Stimulated activated CD8-positive, alpha-beta memory T cell treated with anti-CD3 and anti-CD28 coated beads, Interleukin-15, amount 100 ng/mL, for 1 hour (primary cell): ENCODE data around the gene CPT1A.
"Not testable (repeated sequence)": the region's sequence is repeated elsewhere in the genome, so short reads cannot be mapped to it uniquely, and the experiment has no call there.

Source experiments
- DNase-seq: peaks from one replicate; pipeline ENCODE4 v3.0.0-alpha.2; 2020; ENCODE audit warnings: low read depth

CPT1A gene

DNA sequence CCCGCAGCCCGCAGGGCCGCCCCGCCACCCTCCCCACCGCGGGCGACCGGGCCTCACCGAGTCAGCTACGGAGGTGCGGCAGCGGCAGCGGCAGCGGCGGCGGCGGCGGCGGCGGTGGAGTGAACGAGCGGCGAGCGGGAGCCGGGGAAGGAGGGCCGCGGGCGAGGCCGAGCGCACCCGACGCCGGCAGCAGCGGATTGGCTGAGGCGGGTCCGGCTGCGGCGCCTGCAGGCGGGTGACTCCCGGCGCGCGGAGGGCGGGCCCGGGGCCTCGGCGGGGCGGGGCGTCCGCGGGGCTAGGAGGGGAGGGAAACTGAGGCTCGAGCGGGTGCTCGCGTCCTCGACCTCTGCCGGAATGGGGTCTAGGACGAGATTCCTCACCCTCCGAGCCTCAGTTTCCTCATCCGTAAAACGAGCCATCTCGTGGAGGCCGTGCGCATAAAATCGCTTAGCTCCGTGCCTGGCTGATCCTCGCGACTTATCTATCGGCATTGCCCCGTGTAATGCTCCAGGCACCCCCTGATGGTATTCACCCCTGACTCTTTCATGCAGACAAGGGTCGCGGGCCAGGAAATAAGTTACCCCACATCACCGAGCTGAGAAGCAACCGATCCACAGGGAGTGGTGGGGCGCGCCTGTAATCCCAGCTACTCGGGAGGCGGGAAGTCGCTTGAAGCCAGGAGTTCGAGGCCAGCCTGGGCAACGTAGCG, at the start of gene CPT1A:
Gene CPT1A, minus strand, starts transcription at position 199 of the 709 bp plus-strand sequence. CDS start 26,442 bp downstream, outside the sequence.
- DNase-seq, result peak; percentile 19

DNA sequence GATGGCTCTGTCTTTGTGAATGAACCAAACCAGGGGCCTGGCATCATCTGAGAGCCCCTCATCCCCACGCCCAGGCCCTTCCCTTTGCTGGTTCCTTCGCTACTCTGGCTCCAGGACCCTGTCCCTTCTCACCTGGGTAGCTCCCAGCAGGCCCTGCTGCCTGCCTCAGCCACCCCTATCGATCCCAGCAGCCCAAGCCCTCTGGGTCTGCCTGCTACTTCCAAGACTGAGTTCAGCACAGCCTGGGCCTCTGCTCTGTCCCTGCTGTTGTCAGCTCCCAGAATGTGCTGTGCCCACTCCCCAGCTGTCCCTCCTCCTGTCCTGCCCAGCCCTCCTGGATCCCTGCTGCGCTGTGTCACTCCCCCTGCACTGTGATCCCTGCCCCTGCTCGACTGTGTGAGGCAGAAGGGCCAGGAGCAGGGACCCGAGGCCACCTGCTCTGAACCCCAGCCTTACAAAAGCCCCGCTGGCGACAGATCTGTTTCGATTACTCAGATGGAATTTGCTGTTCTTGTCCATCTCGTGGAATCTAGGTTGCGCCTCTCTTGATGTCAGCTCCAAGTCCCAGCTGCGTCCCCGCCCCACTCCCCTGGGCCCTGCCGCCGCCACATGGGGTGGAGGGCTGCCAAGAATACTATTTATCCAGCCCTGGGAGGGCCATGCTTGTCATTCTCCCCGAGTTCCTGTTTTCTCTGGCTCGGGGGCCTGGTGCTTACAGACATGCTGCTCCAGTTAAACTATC, 48.9 kb upstream of the CPT1A start:
- DNase-seq, result no peak

DNA sequence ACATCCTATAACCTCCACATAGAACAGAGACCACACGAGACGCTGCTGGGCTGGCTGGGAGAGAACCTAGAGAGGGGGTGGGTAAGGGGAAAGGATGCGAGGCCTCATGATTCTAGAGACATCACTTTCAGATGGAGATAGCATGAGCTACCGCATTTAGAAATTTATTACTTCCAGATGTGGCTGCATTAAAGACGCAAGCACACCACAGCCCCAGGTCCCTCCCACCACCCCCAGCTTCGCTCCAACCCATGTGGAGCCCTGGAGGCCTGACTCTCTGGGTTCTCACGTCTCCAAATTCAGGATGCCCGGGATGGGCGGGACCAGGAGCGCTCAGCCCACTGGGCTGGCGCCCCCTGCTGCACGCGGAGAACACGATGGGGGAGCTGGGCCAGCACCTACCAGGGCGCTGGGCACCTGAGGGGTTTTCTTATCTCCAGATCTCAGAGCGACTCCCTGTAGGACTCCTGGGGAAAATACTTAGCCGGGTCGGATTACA, 48.3 kb upstream of the CPT1A start:
- no peak for DNase-seq

DNA sequence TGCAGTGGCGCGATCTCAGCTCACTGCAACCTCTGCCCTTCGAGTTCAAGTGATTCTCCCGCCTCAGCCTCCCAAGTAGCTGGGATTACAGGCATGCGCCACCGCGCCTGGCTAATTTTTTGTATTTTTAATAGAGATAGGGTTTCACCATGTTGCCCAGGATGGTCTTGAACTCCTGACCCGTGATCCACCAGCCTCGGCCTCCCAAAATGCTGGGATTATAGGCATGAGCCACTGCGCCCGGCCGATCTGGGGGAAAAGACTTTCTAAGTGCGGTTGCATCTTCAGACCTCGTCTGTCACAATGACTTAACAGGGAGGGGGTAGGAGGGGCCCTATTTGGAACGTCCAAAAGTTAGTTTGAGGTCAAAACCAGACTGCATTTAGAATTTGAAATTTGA, 43.1 kb upstream of the CPT1A start:
- DNase-seq, result not testable (repeated sequence)

GRCh38 chr11:68882391-68882790, 40.7 kb upstream of the CPT1A start:
- no peak for DNase-seq

DNA sequence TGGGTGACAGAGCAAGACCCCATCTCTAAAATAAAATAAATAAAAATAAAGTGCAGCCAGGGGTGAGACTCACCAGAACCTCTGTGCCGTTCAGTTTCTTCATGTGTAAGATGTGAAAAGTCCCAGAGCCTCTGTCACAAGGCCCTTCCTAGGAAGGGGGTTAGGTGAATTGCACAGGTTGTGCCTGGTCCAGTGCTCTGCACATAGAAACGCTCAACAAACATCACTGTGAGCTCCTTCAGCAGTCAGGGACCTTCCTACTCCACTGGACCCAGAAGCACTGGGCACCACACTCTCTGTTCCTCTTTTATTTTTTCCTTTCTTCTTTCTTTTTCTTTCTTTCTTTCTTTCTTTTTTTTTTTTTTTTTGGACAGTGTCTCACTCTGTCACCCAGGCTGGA, 39.6 kb upstream of the CPT1A start:
- DNase-seq, result no peak

DNA sequence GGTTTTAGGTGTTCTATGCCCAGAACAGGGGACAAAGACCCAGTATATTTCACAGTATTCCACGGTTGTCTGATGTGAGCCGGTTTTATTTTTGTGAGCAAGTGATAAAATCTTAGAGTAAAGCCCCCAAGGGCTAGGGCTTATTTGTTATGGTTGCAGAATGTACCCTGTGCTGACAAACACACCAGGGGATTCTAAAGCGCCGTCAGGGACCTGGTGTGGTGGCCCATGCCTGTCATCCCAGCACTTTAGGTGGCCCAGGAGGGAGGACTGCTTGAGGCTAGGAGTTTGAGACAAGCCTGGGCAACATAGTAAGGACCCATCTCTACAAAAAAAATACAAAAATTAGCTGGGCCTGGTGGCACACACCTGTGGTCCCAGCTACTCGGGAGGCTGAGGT, 39.1 kb upstream of the CPT1A start:
- no peak for DNase-seq

- DNase-seq, result no peak
Observed at GRCh38 chr11:68878022-68878421, 36.3 kb upstream of the CPT1A start.

- no peak for DNase-seq
Observed at GRCh38 chr11:68872216-68873003, 30.7 kb upstream of the CPT1A start.

GRCh38 chr11:68870470-68870869, 28.8 kb upstream of the CPT1A start:
- DNase-seq, result no peak

- no peak for DNase-seq
Observed at GRCh38 chr11:68868221-68868835, 26.6 kb upstream of the CPT1A start.

DNA sequence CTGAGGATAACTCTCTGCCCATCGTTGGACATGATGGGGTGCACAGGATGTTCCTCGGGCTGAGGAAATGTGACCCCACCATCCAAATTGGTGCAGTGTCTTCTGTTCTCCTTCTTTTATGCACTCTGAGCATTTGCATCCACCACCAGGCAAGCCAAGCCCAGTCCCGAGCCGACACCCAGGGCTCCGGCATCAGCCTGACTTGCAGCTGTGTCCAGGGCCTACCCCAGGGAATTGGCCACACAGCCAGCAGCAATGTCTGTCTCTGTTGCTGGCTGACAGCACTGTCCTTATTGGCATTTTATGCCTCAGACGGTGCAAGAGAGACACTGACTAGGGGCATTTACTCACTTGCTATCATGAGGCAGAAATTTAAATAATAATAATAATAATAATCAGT, 25.4 kb upstream of the CPT1A start:
- DNase-seq, result no peak

DNA sequence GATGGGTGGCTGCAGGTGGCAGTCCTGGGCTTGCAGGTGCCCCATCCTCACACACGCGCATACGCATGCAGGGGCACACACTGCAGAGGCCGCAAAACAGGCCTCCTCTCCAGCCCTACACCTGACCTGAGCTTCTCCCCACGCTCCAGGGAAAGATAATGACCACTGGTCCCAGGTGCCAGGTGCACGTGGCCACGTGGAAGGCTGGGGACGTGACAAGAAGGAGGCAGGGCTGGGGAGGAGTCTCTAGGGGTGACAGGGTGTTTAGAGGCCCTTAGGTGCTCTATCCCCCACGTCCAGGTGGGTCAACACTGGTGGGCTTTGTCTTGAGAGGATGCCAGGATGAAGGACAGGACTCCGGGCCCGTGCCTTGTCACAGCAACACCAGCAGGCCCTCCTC, 23.5 kb upstream of the CPT1A start:
- DNase-seq, result no peak

DNA sequence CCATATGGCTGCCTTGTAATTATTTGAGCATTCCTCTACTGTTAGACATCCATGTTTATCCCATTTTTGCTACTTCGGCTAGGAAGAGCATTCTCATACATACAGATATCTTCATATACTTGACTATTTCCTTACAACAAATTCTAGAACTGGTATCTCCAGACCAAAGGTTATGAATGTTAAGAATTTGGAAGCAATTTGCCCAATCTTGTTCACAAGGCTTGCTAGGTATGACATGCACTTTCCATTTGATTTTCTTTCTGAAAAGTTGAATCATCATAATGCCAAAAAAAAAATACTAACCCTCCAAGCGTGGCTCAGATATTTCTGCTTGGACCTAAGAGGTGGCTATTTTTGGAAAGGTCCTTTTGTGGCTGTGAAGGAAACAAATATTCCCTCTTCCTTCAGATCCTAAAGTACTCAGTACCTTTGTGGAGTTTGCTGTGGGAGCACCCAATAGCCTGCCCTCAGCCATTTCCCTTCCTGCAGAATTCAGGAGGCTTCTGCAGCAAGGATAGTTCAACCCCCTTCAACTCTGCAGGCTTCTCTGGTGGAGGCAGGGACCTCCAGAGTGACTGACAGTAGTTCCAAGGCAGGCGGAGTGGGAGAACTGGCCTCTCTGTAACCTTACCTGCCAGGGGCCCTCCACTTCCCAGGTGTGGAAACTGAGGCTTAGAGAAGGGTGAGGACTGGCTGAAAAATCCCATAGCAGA, 22.0 kb upstream of the CPT1A start:
- DNase-seq, result no peak

GRCh38 chr11:68862421-68862820, 20.7 kb upstream of the CPT1A start:
- DNase-seq, result no peak

- DNase-seq, result no peak
Observed at GRCh38 chr11:68859123-68859522, 17.4 kb upstream of the CPT1A start.

DNA sequence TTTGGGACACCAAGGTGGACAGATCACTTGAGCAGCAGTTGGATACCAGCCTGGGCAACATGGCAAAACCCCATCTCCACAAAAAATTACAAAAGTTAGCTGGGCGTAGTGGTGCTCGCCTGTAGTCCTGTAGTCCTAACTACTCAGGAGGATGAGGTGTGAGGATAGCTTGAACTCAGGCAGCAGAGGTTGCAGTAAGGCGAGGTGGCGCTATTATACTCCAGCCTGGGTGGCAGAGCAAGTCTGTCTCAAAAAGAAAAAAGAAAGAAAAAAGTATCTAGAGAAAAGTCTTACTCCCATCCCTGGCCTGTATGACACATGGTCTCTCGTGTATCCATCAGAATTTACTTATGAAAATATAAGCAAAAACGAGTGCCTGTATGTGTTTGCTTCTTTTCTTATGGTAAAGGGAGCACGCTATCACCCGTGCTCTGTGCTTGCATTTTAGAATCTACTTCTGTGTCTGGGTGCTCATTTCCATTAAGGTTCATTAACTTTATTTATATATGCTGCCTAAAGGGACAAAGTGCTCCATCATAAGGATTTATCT, 15.4 kb upstream of the CPT1A start:
- no peak for DNase-seq

DNA sequence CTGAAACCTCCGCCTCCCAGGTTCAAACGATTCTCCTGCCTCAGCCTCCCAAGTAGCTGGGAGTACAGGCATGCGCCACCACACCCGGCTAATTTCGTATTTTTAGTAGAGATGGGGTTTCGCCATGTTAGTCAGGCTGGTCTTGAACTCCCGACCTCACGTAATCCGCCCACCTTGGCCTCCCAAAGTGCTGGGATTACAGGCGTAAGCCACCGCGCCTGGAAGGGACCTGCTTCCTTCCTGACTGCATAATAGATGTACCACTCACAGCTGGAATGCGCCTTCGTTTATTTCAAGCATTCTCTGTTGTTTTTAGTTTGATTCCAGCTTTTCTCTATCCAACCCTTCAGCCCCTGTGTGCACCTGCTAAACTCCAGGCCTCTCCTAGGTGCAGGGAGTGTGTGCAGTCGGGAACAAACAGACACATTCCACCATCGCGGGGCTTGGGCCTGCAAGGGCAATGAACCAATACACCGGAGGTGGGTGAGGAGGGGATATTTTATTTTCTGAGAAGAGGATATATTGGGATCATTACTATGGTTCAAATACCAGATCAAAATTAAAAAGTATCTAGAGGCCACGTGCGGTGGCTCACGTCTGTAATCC, 14.8 kb upstream of the CPT1A start:
- not testable (repeated sequence) for DNase-seq

- DNase-seq, result no peak
Observed at GRCh38 chr11:68855205-68855981, 13.7 kb upstream of the CPT1A start.
